Vagina (tissue), 2 donors: ENCODE data around the gene AHI1. TPM values are rescaled to one million over a fixed set of nuclear protein-coding genes. Genes with fewer than 3 reads are reported as not detected.

ENCODE experiments used
- DNase-seq, 2 donors: peaks; one replicate each; pipeline ENCODE4 v3.0.0-alpha.2; 2017; ENCODE audit errors: extremely low spot score in 2 of 2
- H3K27ac ChIP-seq: fragments of 200-600 bp; sonication (generic); one replicate; pipeline ENCODE4 v1.5.1; 2019
- H3K27me3 ChIP-seq: fragments of 200-600 bp; sonication (generic); one replicate; pipeline ENCODE4 v1.5.1; 2019
- H3K36me3 ChIP-seq, 2 donors: fragments of 200-600 bp; sonication (generic); one replicate each; pipeline ENCODE4 v1.5.1; 2017 to 2019
- H3K4me1 ChIP-seq: fragments of 200-600 bp; sonication (generic); one replicate; pipeline ENCODE4 v1.5.1; 2019
- H3K4me3 ChIP-seq, 2 donors: fragments of 200-600 bp; sonication (generic); 1 replicate in 1 of 2; 2 replicates in 1 of 2; pipeline ENCODE4 v1.5.1; 2016 to 2019
- H3K9me3 ChIP-seq: fragments of 200-600 bp; sonication (generic); one replicate; pipeline ENCODE4 v1.5.1; 2019
- CTCF ChIP-seq, 3 experiments: fragments of 450-650 bp in 2 of 3; fragments of 200-600 bp in 1 of 3; sonication (generic) in 1 of 3; IDR thresholded peaks; one replicate each; pipeline ENCODE4 v1.5.1; 2017 to 2019; ENCODE audit warnings: antibody characterized with exemption in 3 of 3, mild to moderate bottlenecking in 2 of 3, moderate library complexity in 2 of 3
- POLR2A ChIP-seq, 2 donors: fragments of 450-650 bp; IDR thresholded peaks; one replicate each; pipeline ENCODE4 v1.6.1; 2017; ENCODE audit warnings: antibody characterized with exemption in 2 of 2, mild to moderate bottlenecking in 2 of 2, moderate library complexity in 2 of 2
- POLR2AphosphoS5 ChIP-seq, 2 donors: sonication (generic); formaldehyde crosslinking; IDR thresholded peaks; one replicate each; pipeline ENCODE4 v1.9.0; 2017; ENCODE audit warnings: antibody characterized with exemption in 2 of 2, mild to moderate bottlenecking in 2 of 2, low read depth in 1 of 2; ENCODE audit not compliant: insufficient read depth in 1 of 2
- intact Hi-C: fragments of 100-400 bp; cut with DNase I; formaldehyde crosslinking; loops from one replicate; pipeline ENCODE4 v1.15.1; 2023
- total RNA-seq: library from RNA; depleted of rRNA; stranded (reverse); fragments of >200 nt; gene quantifications from one replicate; pipeline ENCODE4 v1.2.3, GENCODE V29; 2016

The AHI1 gene
- total RNA-seq, 1 donor from 2014 or later: 28.7 TPM

GRCh38 chr6:135274561-135275293 is 222.8 kb downstream of the AHI1 start:
- Histone ChIP-seq H3K27ac (no peak overlapping the region), H3K4me1 (no peaks in the 10 kb centered on the region), H3K9me3 (no peaks in the 10 kb centered on the region), H3K4me3 (no peak overlapping the region), H3K36me3 (no peaks in the 10 kb centered on the region), H3K27me3 (no peaks in the 10 kb centered on the region)
- DNase-seq: no peak
- no peak for TF ChIP-seq CTCF (IDR thresholded peaks at IDR 0.05)
- TF ChIP-seq POLR2AphosphoS5 (IDR thresholded peaks at IDR 0.05; ENCODE audit: insufficient read depth in 1 of 2, low read depth in 1 of 2): no peak
- no peak for TF ChIP-seq POLR2A (IDR thresholded peaks at IDR 0.05)
- intact Hi-C loops: loop anchor here (5.0 kb wide), 1 partner anchor 652 kb away; no protein-coding TSS in a partner anchor

- DNase-seq: no peak
- Histone ChIP-seq H3K27ac (no peak overlapping the region), H3K27me3 (no peaks in the 10 kb centered on the region), H3K36me3 (no peaks in the 10 kb centered on the region), H3K9me3 (no peaks in the 10 kb centered on the region), H3K4me1 (no peaks in the 10 kb centered on the region), H3K4me3 (no peak overlapping the region)
- intact Hi-C loops: loop anchor here (5.0 kb wide), 1 partner anchor 649 kb away; no protein-coding TSS in a partner anchor
- TF ChIP-seq POLR2AphosphoS5 (IDR thresholded peaks at IDR 0.05; ENCODE audit: insufficient read depth in 1 of 2, low read depth in 1 of 2): no peak
- TF ChIP-seq POLR2A (IDR thresholded peaks at IDR 0.05): no peak
- no peak for TF ChIP-seq CTCF (IDR thresholded peaks at IDR 0.05)
These were observed 225.9 kb downstream of the AHI1 start for GRCh38 chr6:135271626-135272025.

- intact Hi-C loops: loop anchor here (5.0 kb wide), 1 partner anchor 649 kb away; no protein-coding TSS in a partner anchor
- Histone ChIP-seq H3K27ac (no peak overlapping the region), H3K9me3 (no peaks in the 10 kb centered on the region), H3K4me3 (no peak overlapping the region), H3K27me3 (no peaks in the 10 kb centered on the region), H3K36me3 (no peaks in the 10 kb centered on the region), H3K4me1 (no peaks in the 10 kb centered on the region)
- TF ChIP-seq POLR2AphosphoS5 (IDR thresholded peaks at IDR 0.05; ENCODE audit: insufficient read depth in 1 of 2, low read depth in 1 of 2) (peak in 1 of 2 donors; percentile 19), POLR2A (IDR thresholded peaks at IDR 0.05) (no peak)
- DNase-seq: no peak
These were observed 226.6 kb downstream of the AHI1 start for GRCh38 chr6:135270676-135271536.

- no peak overlapping the region for H3K27ac ChIP-seq
These were observed 228.1 kb downstream of the AHI1 start for GRCh38 chr6:135269481-135269891.

More at GRCh38 chr6:135269481-135269891, 228.1 kb downstream of the AHI1 start:
- Histone ChIP-seq H3K36me3 (no peaks in the 10 kb centered on the region), H3K4me1 (no peaks in the 10 kb centered on the region), H3K27me3 (no peaks in the 10 kb centered on the region), H3K9me3 (no peaks in the 10 kb centered on the region), H3K4me3 (no peak overlapping the region)
- TF ChIP-seq POLR2AphosphoS5 (IDR thresholded peaks at IDR 0.05; ENCODE audit: insufficient read depth in 1 of 2, low read depth in 1 of 2) (no peak), CTCF (IDR thresholded peaks at IDR 0.05) (no peak), POLR2A (IDR thresholded peaks at IDR 0.05) (no peak)
- no peak for DNase-seq
- intact Hi-C loops: no loop called here
